ENCODE results near the gene MAPK11. TPM values are rescaled to one million over a fixed set of nuclear protein-coding genes. Genes with fewer than 3 reads are reported as not detected.

Gene MAPK11
- polyA plus RNA-seq, 1 donor (not counting 4 experiments of a cell fraction or from before 2014, with no cell fraction given): 4.6 TPM

DNA sequence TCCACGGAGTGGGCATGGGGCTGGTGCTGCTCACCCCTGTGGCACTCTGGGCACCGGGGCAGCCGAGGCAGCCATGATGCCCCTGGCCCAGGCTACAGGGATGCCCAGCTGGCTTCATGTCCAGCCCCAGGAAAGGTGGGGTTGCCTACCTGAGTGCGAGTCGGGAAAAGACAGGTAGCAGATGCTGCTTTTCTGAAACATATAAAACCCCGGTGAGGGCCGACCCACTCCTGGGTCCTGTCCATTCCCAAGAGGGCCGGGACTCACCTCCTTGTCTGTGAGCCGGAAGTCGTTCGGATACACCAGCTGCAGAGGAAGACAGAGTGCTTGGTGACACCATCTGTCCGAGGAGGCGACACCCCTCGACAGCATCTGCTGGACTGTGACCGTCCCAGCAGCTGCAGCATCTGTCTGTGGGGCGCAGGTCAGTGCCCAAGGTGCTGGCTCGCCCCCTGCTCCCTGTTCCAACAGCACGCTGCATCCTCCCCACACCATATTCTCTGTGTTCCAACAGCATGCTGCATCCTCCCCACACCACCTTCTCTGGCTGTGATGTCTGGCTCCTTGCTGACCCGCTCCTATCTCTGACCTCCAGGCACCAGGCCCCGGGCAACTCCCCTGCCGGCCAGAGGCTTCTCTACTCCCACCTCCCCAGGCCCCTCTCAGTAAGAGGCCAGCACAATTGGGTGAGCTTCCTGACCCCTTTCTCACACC lies 48.7 kb upstream of the MAPK11 start:
- Histone ChIP-seq H3K4me2 (ENCODE audit: control insufficient read depth, extremely low read depth, insufficient read depth, low read depth, low read length) (no peak overlapping the region), H3K9me3 (ENCODE audit: control insufficient read depth, low read depth, low read length) (no peaks in the 10 kb centered on the region), H3K4me1 (ENCODE audit: control insufficient read depth, extremely low read depth, insufficient read depth, low read length) (peaks cover 4% of the 10 kb centered on the region), H3K9me1 (ENCODE audit: control insufficient read depth, extremely low read depth, insufficient read depth, low read length) (no peaks in the 10 kb centered on the region), H2AFZ (ENCODE audit: control insufficient read depth, low read length) (no peak overlapping the region), H3K27ac (ENCODE audit: control insufficient read depth, insufficient read depth, low read length) (no peak overlapping the region), H3K4me3 (ENCODE audit: control insufficient read depth in 2 of 3, extremely low read depth in 1 of 3, insufficient read depth in 2 of 3, low read depth in 1 of 3, low read length in 3 of 3) (no peak overlapping the region), H3K9ac (ENCODE audit: control insufficient read depth, extremely low read depth, insufficient read depth, low read length) (no peak overlapping the region), H3K36me3 (ENCODE audit: control insufficient read depth in 2 of 2, extremely low read depth in 1 of 2, insufficient read depth in 2 of 2, low read length in 2 of 2) (no peaks in the 10 kb centered on the region), H3K79me2 (ENCODE audit: control insufficient read depth, insufficient read depth, low read length) (no peaks in the 10 kb centered on the region), H4K20me1 (ENCODE audit: control insufficient read depth, extremely low read depth, insufficient read depth, low read length) (no peaks in the 10 kb centered on the region), H3K27me3 (ENCODE audit: control insufficient read depth, extremely low read depth, insufficient read depth, low read length) (peaks cover 20% of the 10 kb centered on the region)
- DNase-seq (ENCODE audit: low read depth, low spot score) (no peak), FAIRE-seq (no peak)
- TF ChIP-seq, protein P1, sequence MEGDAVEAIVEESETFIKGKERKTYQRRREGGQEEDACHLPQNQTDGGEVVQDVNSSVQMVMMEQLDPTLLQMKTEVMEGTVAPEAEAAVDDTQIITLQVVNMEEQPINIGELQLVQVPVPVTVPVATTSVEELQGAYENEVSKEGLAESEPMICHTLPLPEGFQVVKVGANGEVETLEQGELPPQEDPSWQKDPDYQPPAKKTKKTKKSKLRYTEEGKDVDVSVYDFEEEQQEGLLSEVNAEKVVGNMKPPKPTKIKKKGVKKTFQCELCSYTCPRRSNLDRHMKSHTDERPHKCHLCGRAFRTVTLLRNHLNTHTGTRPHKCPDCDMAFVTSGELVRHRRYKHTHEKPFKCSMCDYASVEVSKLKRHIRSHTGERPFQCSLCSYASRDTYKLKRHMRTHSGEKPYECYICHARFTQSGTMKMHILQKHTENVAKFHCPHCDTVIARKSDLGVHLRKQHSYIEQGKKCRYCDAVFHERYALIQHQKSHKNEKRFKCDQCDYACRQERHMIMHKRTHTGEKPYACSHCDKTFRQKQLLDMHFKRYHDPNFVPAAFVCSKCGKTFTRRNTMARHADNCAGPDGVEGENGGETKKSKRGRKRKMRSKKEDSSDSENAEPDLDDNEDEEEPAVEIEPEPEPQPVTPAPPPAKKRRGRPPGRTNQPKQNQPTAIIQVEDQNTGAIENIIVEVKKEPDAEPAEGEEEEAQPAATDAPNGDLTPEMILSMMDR (optimal IDR thresholded peaks at IDR 0.05 in 1 of 3, IDR thresholded peaks at IDR 0.05 in 1 of 3, conservative IDR thresholded peaks at IDR 0.05 in 1 of 3; ENCODE audit: extremely low read depth in 1 of 3, insufficient read depth in 2 of 3, low read length in 3 of 3): no peak
- no peak for TF ChIP-seq EZH2 (IDR thresholded peaks at IDR 0.05; ENCODE audit: low read length)
- dilution Hi-C loops (cut with MboI; ENCODE audit: extremely low pct_ligation_motif_present, low sequenced_read_pairs): no loop called here

DNA sequence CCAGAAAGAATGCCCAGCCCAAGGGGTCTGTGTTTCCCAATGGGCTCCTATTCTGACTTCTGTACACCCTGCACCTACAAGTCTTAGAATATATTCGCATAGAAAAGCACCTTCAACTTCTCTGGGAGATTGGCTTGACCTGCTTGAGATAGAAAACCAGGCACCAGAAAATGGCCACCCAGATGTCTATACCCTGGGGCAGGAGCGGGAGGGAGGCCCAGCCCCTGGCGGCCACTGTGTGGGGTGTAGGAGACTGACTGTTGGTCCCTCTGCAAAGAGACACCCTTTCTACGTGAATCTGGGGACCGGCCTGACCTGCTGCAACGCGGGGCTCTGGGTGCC lies 48.1 kb upstream of the MAPK11 start:
- Histone ChIP-seq H2AFZ (ENCODE audit: control insufficient read depth, low read length) (no peak overlapping the region), H3K9ac (ENCODE audit: control insufficient read depth, extremely low read depth, insufficient read depth, low read length) (no peak overlapping the region), H3K4me1 (ENCODE audit: control insufficient read depth, extremely low read depth, insufficient read depth, low read length) (peaks cover 4% of the 10 kb centered on the region), H3K36me3 (ENCODE audit: control insufficient read depth in 2 of 2, extremely low read depth in 1 of 2, insufficient read depth in 2 of 2, low read length in 2 of 2) (no peaks in the 10 kb centered on the region), H3K27me3 (ENCODE audit: control insufficient read depth, extremely low read depth, insufficient read depth, low read length) (peaks cover 20% of the 10 kb centered on the region), H3K9me1 (ENCODE audit: control insufficient read depth, extremely low read depth, insufficient read depth, low read length) (no peaks in the 10 kb centered on the region), H3K27ac (ENCODE audit: control insufficient read depth, insufficient read depth, low read length) (no peak overlapping the region), H3K9me3 (ENCODE audit: control insufficient read depth, low read depth, low read length) (no peaks in the 10 kb centered on the region), H3K4me3 (ENCODE audit: control insufficient read depth in 2 of 3, extremely low read depth in 1 of 3, insufficient read depth in 2 of 3, low read depth in 1 of 3, low read length in 3 of 3) (no peak overlapping the region), H3K79me2 (ENCODE audit: control insufficient read depth, insufficient read depth, low read length) (no peaks in the 10 kb centered on the region), H3K4me2 (ENCODE audit: control insufficient read depth, extremely low read depth, insufficient read depth, low read depth, low read length) (no peak overlapping the region), H4K20me1 (ENCODE audit: control insufficient read depth, extremely low read depth, insufficient read depth, low read length) (no peaks in the 10 kb centered on the region)
- DNase-seq (ENCODE audit: low read depth, low spot score) (no peak), FAIRE-seq (no peak)
- dilution Hi-C loops (cut with MboI; ENCODE audit: extremely low pct_ligation_motif_present, low sequenced_read_pairs): no loop called here
- no peak for TF ChIP-seq EZH2 (IDR thresholded peaks at IDR 0.05; ENCODE audit: low read length)
- TF ChIP-seq, protein P1 (optimal IDR thresholded peaks at IDR 0.05 in 1 of 3, IDR thresholded peaks at IDR 0.05 in 1 of 3, conservative IDR thresholded peaks at IDR 0.05 in 1 of 3; ENCODE audit: extremely low read depth in 1 of 3, insufficient read depth in 2 of 3, low read length in 3 of 3): no peak

All from keratinocyte (primary cell).